HG02678 (cell line): ENCODE data around the gene NEK6.

Experiments
- ATAC-seq: cut with Tn5 transposase; IDR thresholded peaks from one replicate; pipeline ENCODE4 v1.9.1; 2021; ENCODE audit warnings: mild to moderate bottlenecking, moderate library complexity; ENCODE audit not compliant: unreplicated experiment

Gene NEK6

DNA sequence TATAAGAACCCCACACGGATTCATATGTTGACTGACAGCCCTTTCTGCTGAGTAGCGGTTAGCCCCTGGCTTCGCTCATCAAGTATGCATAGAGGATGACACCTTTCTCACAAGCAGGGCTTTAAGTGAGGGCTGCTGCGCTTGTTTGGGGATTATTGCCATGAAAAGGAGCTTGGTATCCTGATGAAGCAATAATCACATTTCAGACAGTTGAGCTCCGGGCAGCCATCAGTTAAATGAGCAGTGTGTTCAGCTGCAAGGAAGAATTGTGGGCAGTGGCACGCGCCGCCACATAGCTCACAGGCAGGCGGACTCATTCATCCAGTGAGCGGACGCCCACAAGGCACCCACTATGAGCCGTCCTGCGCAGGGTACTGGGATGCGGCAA, 77.6 kb downstream of the NEK6 start:
- ATAC-seq = no peak

DNA sequence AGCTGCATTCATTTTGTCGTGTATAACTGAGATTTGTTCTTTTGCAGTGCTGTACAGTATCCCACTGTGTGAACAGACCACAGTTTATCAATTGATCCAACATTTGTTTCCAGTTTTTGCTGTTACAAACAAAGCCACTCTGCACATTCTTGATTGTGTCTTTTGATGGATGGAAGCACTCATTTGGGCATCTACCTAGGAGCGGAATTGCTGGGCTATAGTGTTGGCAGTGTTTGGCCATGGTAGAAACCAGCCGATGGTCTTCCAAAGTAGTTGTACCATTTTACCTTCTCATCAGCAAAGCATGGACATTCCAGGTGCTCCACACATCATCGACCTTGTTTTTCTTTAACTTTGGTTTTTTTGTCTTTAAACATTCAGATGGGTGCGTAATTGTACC, 79.8 kb downstream of the NEK6 start:
- no peak for ATAC-seq

DNA sequence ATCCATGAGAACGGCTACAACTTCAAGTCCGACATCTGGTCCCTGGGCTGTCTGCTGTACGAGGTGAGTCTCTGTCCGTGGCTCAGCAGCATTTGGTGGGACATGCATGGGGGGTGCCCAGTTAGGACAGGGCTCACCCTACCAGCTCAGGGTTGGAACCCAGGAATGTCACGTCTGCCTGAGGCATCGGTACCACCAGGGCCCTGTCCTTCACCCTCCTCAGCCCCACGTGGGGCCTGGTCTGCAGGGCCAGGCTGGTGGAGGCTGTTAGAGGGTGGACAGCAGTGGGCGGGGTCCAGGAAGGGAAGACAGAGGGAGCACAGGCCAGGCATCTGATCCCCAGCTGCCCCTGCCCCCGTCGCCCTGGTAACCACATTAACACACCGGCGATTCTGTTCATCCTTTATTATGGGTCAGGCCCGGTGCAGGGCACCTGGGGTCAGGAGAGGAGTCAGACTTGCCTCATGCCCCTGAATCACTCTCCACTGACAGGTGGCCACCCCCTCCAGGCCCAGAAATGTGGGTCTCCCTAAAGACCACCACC, 81.9 kb downstream of the NEK6 start:
- ATAC-seq = no peak

DNA sequence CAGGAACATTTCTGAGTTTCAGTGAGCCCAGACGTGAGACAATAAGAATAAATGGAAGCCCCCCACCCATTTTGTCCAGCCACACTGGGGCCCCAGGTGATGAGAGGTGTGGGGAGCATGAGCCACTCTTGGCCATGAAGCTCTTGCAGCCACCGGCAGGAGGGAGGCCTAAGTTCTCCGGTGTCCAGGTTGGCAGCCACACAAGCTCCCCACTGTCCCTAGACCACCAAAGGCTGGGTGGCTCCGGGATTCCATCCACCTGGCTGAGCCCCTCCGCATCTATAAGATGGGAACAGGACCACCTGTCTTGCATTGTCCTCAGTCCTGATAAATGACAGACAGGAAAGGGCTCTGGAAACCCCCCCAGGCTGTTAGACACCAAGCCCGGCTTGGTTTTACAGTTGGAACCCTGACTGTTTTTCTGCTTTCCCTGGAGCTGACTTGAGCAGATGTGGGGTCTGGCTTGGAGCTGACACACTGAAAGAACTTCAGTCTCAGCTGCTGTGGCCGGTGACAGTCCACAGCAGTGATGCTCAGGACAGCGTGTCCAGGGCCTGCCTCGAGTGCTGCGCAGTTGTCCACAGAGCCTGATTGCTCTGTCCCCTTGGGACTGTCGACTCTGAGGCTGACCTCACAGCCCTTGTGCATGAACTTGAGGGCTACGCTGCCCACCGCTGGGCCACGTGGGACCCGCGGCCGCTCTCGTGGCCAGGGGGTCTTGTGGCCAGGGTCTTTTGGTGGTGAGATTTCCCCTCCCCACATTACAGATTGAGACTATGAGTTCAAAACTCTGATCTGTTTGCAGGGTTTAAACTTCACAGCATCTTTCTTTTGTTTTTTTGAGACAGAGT, 82.7 kb downstream of the NEK6 start:
- ATAC-seq = no peak

DNA sequence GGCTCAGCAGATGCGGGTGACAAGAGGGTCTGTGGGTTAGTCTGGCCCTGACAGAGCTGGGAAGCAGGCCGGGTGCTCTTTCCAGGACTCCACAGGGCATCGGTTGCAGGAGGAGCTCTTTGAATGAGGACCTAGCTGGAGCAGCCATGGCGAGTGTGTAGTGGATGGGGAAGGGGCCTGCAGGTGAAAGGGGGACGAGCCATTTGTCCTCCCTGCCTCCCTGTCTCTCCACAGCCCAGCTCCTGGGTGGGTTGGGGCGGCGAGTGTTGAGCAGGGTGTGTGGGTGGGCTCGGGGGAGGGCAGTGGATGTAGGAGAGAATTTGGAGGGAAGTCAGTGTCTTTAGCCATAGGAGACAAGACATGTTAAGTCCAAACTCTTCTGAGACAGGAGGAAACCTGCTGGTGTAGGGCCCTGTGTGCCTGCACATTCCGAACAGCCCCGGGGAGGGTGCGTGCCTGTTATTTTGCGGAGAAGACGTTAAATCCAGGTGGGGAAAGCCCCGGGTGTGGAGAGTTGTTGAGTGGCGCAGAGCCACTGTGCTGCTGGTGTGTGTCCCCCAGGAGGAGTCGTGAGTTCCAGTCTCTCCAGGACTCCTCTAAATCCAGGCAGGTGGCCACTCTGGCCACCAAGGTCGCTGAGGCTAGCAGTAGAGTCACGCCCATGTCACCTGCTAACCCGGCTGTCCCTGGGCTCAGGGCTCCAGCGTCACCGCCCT, 83.9 kb downstream of the NEK6 start:
- ATAC-seq = no peak

DNA sequence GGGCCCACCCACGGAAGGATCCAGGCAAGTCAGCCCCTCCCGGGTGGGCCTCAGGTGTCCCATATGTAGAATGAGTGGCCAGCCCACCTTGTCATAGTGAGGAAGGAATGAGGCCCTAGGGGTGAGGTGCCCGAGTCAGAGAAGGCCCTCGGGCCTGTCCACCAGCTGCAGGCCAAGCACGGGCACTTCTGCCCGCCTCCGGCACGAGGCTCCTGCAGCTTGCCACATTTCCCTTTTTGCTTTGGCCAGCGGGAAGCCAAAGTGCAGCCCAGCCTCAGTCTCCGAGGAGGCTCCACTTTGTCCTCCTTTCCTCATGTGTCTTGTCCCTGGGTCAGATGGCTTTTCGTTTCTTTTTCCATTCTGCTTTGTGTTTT, 84.6 kb downstream of the NEK6 start:
- ATAC-seq = no peak

DNA sequence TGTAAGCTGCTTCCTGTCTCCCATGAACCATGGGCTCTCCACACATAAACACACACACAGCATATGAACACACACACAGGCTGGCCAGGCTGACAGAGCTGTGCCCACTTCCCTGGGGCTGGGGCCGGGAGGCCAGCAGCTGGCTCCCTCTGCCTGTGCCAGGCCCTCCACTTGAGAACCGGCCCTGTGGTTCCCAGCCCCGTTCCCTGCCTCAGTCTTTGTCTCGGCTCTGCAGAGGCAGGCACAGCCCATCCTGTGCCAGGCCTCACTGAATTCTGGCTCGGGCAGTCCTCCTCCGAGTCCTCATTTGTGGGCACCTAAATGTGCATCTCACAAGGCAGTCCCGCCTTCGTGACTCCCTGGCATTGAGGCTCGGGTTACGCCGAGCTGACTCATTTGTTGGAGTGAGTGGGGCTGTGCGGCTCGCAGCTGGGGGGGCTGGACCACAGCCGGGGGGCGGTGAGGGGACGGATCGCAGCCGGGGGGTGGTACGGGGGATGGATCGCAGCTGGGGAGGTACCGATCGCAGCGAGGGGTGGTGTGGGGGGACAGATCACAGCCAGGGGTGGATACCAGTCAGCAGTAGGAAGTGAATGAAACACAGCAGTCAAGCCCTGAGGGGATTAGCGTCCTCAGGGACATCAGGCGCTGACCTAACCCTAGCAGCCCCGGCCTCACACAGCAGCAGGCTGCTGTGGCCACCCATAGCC, 85.2 kb downstream of the NEK6 start:
- ATAC-seq = no peak

DNA sequence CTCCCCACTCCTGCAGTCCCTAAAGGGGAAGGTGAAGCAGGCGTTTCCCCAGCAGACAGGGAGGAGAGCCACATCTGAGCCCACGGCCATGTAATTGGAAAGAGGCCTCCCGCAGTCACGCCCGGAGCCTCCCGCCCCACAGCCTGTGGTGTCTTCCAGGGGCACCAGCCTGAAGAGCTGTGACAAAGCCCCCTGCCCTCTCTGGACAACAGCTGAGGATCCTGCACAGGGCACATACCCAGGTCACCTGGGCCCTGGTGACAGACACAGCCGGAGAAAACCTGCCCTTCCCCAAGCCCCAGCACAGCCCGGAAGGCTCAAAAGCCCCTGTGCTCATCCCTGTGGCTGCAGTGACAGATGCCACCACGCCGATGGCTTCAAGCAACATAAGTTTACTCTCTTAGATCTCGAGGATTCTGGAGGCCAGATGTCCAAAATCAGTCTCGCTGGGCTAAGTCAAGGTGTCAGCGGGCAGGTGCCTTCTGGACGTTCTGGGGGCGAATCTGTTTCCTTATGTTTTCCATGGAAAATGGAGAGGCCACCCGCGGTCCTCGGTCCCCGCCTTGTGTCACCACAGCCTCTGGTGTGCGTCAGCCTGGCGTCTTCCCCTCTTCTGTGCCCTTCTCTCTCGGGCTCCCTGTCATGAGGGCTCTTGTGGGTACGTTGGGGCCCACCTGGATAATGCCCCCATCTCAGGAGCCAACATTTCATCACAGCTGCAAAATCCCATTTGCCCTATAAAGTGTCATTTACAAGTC, 86.0 kb downstream of the NEK6 start:
- no peak for ATAC-seq

DNA sequence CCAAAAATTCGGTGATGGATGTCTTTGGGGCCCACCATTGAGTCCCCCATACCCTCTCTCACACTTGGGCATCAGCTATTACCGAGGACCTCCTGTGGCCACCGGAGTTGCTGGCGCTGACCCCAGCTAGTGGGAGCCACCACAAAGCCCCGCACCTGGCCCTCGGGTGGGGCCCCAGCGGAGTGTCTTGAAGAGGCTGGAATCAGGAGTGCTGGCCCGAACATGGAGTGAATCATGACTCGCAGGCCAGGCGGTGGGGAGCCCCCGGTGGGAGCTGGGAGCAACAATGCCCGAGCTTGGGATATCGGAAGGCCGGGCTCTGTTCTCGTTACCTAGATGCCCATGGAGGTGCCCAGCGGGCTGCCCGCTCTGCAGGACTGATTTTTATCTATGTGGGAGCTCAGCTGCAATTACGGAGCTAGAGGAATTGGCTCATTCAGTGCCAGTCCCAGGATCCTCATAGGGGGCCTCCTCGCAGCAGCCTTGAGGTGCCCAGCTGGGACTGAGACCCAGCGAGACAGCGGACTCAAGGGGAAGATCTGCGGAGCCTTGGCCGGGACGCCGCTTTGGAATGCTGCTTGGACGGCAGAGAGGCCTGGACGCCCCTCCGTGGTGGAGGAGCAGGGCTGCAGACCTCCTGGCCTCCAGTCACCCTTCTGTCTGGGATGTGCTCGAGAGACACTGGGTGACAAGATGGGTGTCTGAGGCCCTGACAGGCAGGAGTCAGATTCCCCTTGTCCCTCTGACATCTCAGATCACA, 86.7 kb downstream of the NEK6 start:
- no peak for ATAC-seq

DNA sequence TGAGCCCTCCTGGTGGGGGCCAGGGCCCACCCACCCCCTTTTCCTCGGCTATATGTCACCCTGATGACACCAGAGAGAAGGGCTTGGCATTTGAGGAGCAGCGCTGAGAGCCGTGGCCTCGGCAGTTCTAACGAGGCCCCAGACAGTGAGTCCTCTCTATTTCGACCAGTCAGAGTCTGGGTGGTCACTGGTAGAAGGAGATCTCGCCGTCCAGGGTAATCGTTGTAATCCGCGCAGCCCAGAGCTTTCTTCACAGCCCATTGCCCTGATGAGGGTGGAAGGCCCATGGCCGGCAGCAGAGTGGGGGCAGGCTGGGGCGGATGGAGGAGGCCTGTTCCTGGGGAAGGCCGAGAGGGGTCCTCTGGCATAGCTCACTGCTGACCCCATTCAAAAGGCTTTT, 87.3 kb downstream of the NEK6 start:
- no peak for ATAC-seq

DNA sequence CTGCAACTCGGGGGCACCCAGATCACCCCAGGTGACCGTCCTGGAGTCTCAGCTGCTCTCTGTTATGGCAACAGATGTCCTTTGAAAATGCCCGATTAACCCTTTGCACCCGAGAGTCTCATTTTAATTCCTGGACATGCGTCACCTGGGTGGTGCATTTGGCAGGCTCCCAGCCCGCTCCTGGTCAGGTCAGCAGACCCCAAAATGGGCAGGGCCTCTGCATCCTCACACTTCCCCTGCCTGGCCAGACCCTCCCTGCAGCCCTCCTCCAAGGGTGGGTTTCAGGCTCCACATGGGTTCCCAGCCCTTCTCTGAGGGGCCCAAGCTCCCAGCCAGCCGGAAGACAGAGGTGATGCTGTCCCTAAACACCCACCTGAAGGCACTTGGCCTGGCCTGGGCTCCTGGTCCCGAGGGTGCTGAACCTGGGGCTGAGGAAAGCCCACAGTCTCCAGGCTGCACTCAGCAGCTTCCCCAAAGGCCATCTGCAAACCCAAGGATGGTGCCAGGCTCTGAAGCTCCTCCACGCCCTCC, 88.1 kb downstream of the NEK6 start:
- ATAC-seq = no peak

DNA sequence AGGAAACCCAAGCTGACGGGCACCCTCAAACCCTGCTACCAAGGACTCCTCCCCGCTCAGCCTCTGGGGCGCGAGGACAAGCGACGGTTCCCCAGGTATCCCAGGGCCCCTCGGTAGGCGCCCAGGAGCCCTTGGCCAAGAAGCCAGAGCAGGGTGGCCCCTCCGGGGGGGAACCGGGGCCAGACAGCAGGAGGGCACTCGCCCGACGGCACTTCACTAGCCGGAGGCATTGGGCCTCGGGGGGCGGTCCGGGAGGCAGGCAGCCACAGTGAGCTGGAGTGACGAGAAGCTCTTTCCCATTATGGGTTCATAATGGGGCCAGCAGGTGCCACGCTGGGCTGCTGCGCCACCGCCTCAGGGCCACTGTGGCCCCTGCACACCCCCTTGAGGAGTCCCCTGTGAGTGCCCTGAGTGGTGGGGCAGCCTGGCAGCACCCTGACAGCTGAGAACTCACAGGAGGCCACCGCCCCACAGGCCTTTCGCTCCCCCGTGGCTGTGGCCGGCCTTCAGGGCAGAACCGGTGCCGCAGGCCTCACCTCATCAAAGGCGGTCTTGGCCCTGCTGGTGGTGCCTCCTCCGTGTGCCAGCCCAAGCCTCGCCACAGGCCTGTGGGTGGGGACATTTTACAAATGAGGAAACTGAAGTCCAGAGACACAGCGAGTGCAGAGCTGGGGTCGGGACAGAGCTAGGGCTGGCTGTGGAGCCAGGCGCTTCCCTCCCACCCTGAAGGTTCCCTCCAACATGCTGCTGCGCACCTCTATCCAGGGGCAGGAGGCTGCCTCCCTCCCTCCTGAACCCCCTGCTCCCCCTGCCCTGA, 88.8 kb downstream of the NEK6 start:
- no peak for ATAC-seq

DNA sequence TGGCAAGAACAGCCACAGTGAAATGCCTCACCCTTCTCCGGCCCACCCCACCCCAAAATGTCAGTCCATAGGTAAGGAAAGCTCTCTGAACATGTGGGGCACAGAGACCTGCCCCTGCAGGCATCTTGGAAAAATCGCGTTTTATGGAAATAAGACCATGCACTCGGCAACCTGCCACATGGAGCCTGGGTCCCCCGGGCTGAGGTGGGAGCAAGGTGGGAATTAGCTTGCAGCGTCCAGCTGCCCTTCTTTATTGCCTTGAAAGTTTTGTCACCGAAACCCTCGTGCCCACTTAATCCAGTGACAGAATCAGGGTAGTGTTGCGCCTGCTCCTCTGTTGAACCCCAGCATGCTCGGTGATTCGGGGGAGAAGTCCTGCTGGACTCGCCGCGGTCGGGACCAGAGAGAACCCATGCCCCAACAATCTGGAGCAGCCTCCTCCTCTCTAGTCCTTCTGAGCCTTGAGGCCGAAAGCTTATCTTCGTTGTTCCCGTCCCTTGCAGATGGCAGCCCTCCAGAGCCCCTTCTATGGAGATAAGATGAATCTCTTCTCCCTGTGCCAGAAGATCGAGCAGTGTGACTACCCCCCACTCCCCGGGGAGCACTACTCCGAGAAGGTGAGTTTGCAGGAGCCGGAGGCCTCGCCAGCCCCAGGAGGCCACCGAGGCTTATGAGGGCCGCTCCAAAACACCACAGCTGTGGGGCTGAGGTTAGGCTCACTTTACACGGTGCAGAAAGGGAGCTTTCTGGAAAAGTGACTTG, 89.6 kb downstream of the NEK6 start:
- ATAC-seq = no peak

DNA sequence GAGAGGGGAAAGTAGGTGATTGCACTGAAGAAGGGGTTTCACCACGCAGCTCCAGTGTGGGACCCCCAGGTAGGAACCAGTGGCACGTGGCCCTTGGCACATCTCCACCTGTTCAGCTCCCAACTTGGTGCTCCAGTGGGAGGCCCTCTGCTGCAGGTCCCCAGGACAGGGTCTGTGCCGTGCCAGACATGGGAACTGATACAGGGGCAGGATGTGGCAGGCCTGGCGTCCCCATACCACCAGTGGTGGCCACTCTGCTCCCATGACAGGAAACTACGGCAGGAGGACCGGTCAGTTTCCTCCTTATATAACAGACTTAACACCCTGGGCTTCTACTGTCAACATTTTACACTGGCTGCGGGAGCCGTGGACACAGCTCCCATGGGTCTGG, 90.2 kb downstream of the NEK6 start:
- ATAC-seq = no peak

DNA sequence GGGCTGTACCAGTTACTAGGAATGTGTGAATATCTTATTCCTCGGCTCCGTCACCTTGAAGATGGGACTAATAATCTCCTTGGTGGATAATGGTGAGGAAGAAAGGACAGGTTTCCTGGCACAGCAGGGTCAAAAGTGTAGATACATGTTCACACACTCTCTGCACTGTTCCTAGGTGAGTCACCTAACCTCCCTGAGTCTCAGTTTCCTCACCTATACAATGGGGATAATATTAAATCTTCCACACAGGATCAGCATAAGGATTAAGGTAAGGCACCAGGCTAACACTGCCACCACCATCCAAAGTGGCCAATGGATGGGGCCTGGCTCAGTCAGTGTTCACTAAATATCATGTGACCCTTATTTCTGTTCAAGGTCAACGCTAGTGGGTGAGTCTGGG, 90.6 kb downstream of the NEK6 start:
- ATAC-seq = no peak

DNA sequence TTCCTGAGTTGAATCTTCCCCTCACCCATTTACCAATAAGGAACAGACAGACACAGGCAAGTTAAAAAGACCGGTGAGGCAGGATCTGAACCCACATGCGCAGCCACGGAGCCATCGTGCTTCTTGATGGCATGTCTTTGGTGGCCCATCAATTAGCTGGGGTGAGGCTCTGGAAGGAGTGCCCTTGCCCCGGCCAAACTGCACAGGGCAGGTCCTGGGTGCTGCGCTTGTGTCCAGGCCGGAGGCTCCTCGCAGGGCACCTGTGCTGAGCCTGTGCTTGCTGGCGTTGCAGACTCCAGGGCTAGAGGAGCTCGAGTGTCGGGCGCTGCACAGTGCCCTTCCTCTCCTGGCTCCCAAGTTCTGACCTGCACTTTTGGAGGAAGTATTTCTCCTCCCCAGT, 91.1 kb downstream of the NEK6 start:
- ATAC-seq = no peak

DNA sequence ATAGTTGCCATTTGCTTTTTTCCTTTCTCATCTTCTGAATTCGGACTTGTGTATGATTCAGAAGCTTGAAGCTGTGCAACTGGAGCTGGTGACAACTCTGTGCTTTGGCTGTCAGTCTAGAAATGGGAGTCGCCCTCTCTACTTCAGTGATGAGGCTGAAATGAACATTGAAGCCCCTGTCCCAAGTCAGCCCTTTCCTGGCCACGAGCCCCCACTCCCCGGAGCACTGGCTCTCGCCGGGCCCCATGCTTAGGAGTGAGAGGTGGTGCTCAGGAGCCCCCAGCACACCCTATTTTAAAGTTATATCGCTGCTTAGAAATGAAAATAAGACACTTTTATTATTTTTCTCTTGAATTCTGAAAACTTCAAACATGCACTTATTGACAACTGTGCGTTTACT, 91.5 kb downstream of the NEK6 start:
- no peak for ATAC-seq
